ENCODE data around the gene LMNTD2. TPM values are rescaled to one million over a fixed set of nuclear protein-coding genes. Genes with fewer than 3 reads are reported as not detected.

LMNTD2 gene
- total RNA-seq, 2 donors from 2014 or later = 3.8 to 6.0 TPM

DNA sequence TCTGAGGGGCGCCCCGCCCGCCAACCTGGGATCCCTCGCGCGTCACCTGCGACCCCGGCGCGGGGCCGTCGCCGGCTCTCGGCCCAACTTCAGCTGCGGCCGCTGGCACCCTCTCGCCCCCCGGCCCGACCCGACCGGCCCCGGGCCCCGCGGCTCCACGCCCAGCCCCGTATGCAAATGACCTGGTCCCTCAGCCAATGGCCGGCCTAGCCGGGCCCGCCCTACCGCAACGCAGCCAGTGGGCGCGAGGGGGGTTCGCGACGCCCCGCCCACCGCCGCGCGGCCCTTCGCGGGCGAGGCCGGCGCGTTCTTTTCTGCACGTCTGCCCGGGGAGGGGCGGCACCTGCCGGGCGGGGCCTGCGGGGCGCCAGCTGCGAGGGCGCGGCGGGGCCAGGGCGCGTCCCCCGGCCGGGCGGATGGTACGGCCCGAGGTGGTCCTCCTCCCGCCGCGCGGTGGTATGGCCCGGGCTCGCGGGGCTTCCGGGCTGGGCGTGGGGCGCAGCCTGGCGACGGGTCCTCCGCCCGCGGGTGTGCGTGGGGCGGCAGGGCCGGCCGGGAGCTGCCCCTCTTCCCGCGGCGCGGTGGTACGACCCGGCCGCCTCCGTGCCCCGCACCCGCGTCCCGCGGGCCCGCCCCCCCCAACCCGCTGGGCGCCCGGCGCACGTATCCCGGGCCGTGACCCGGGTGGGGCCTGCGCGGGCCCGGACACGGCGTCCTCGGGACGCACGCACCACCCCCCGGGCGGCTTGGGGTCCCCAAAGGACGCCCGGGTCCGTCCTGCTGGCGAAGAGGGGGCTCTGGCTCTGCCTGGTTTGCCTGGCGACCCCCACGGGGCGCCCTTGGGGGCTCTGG lies 8.0 kb upstream of the LMNTD2 start:
- DNase-seq = peak; percentile 87 to 96 (median 94)
- Mint-ChIP-seq H3K36me3 (ENCODE audit: low read depth) (no peaks in the 10 kb centered on the region), H3K4me3 (peak overlapping the region; percentile 72), H3K27me3 (no peaks in the 10 kb centered on the region), H3K4me1 (no peaks in the 10 kb centered on the region), H3K27ac (no peak overlapping the region)
- no peaks in the 10 kb centered on the region for H3K9me3 ChIP-seq (ENCODE audit: control insufficient read depth, low read length, poor library complexity, severe bottlenecking)
- peak; percentile 92 for ATAC-seq

DNA sequence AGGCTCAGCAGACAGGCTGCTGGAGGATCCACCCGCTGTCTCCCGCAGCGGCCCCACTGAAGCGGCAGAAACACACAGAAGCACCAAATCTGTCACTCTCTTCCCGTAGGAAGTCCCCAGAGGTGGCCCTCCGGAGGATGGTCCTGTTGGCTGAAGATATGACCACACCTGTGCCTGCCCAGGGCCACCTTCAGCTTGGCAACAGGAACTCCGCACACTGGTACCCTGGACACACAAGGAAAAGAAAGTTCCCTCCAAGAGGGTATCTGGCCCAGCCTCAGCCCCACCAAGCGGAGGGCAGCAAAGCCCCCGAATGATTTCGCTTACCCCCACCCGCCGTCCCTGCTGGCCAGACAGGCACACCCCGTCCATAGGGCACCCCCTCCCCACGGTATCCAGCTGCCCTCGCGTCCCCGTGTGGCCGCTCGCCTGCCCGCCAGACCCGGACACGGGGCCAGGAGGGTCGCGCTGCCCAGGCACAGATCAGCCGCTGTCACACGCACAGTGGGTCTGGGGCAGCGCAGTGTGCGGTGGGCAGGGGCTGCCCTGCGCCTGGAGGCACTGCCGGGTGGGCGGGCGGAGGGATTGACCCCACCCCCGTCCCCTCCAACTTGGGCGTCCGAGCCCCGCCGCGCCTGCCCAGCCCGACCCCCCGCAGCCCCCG lies 7.2 kb upstream of the LMNTD2 start:
- H3K27ac Mint-ChIP-seq = no peak overlapping the region
- peak; percentile 1 for ATAC-seq
- H3K36me3 Mint-ChIP-seq (ENCODE audit: low read depth) = no peaks in the 10 kb centered on the region
- no peaks in the 10 kb centered on the region for H3K27me3 Mint-ChIP-seq
- H3K4me1 Mint-ChIP-seq = no peaks in the 10 kb centered on the region
- H3K9me3 ChIP-seq (ENCODE audit: control insufficient read depth, low read length, poor library complexity, severe bottlenecking) = no peaks in the 10 kb centered on the region
- DNase-seq = peak in 1 of 3 donors; percentile 42
- peak overlapping the region; percentile 61 for H3K4me3 Mint-ChIP-seq

DNA sequence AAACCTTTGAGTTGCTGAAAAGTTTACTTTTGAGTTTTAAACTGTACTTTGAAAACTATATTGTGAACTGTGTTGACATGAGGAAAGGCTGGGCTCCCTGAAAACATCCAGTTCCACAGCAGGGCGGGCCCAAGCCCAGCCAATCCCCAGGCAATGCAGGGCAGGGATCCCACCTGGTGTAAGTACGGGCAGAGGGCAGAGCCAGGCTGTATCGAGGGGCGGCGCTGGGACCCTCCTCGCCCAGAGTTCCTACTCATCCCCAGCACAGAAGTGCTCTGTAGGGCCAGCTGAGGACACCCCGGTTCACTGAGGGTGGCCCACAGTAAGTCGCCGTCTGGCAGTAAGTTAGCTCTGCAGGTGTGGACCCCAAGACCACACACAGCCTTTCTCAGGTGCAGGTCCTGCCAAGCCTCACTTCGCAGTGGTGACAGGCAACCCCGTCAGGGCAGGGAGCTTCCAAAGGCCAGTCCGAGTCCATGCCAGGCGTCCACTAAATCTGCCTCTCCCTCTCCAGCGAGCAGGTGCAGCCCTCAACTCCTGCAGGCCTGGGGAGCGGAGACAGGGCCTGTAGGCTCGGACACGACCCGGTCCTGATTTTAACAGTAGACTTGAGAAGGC lies 6.6 kb upstream of the LMNTD2 start:
- Mint-ChIP-seq H3K4me1 (no peaks in the 10 kb centered on the region), H3K4me3 (peak overlapping the region; percentile 61), H3K27me3 (no peaks in the 10 kb centered on the region), H3K27ac (no peak overlapping the region), H3K36me3 (ENCODE audit: low read depth) (no peaks in the 10 kb centered on the region)
- DNase-seq (no peak), ATAC-seq (no peak)
- no peaks in the 10 kb centered on the region for H3K9me3 ChIP-seq (ENCODE audit: control insufficient read depth, low read length, poor library complexity, severe bottlenecking)

DNA sequence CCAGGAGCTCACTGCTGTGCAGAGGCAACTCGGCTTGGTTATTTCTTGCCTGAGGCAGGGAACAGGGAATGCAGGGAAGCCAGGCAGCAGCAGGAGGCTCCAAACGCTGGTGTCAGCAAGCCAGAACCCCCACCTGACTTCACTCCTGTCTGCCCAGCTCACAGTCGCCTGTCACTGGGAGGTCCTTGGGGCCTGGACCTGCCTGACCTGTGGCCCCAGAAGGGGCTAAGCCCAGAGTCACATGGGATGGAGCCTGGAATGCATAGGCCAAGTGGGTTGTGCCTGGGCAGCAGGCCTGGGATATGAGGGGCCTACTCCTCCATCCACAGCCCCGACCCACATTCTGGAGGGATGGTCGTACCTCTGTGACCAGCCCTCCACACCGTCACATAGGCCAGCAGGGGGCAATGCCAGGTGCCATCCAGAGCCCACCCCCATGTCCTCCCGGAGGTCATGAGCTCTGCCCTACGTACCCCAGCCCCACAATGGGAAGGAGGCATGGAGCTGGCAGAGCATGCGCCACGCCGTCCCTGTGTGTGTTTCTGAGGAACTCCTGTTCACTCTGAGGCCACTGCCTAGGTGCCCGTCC lies 5.5 kb upstream of the LMNTD2 start:
- H3K9me3 ChIP-seq (ENCODE audit: control insufficient read depth, low read length, poor library complexity, severe bottlenecking) = no peaks in the 10 kb centered on the region
- DNase-seq (no peak), ATAC-seq (no peak)
- Mint-ChIP-seq H3K27me3 (no peaks in the 10 kb centered on the region), H3K36me3 (ENCODE audit: low read depth) (no peaks in the 10 kb centered on the region), H3K27ac (no peak overlapping the region), H3K4me1 (peaks cover 4% of the 10 kb centered on the region), H3K4me3 (no peak overlapping the region)

DNA sequence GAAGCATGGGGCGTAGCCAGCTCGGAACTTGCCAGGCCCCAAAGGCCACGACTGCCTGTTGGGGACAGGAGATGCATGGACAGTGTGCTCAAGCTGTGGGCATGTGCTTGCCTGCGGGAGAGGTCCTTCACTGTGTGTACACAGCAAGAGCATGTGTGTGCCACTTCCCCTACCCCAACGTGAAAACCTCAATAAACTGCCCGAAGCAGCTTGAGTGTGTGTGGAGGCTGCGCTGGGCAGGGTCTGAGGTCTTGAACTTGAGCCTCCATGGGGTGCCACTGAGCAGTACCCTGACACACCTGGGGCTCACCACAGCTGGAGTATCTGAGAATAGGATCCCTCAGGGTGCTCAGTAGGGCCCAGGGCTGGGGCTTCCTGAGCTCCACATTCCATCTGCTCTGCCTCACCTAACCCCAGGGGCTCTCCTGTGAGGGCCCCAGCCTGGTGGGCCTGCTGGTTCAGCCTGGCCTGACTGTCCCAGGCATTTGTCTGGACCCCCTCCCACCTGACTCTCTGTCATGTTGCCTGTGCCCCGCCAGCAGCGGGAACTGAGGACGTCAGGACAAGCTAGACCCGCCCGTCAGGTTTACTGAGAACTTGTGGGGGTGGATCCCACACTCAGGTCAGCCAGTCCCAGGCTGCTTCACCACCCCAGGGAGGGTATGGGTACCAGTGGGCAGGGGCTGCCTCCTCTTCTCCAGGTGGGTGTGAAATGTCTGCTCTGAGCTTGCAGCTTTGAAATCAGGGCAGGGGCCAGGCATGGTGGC lies 3.5 kb upstream of the LMNTD2 start:
- no peak for ATAC-seq
- Mint-ChIP-seq H3K36me3 (ENCODE audit: low read depth) (no peaks in the 10 kb centered on the region), H3K27me3 (no peaks in the 10 kb centered on the region), H3K4me3 (no peak overlapping the region), H3K27ac (no peak overlapping the region), H3K4me1 (peaks cover 9% of the 10 kb centered on the region)
- DNase-seq = no peak
- no peaks in the 10 kb centered on the region for H3K9me3 ChIP-seq (ENCODE audit: control insufficient read depth, low read length, poor library complexity, severe bottlenecking)

DNA sequence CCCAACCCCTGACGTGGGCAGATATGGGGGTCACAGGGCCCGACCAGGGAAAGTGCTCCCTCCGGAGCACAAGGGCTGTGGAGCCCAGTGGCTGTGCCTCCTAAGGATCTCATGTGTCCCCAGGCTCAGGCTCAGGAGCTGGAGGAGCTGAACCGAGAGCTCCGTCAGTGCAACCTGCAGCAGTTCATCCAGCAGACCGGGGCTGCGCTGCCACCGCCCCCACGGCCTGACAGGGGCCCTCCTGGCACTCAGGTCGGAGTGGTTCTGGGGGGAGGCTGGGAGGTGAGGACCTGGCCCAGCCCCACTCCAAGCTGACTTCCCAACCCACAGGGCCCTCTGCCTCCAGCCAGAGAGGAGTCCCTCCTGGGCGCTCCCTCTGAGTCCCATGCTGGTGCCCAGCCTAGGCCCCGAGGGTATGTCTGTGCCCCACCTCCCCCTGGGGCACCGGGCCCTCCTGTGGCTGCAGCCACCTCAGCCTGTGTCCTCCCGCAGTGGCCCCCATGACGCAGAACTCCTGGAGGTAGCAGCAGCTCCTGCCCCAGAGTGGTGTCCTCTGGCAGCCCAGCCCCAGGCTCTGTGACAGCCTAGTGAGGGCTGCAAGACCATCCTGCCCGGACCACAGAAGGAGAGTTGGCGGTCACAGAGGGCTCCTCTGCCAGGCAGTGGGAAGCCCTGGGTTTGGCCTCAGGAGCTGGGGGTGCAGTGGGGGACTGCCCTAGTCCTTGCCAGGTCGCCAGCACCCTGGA lies 2.7 kb upstream of the LMNTD2 start:
- Mint-ChIP-seq H3K27me3 (no peaks in the 10 kb centered on the region), H3K4me3 (no peak overlapping the region), H3K27ac (no peak overlapping the region), H3K36me3 (ENCODE audit: low read depth) (no peaks in the 10 kb centered on the region), H3K4me1 (peaks cover 9% of the 10 kb centered on the region)
- DNase-seq = no peak
- no peak for ATAC-seq
- no peaks in the 10 kb centered on the region for H3K9me3 ChIP-seq (ENCODE audit: control insufficient read depth, low read length, poor library complexity, severe bottlenecking)

DNA sequence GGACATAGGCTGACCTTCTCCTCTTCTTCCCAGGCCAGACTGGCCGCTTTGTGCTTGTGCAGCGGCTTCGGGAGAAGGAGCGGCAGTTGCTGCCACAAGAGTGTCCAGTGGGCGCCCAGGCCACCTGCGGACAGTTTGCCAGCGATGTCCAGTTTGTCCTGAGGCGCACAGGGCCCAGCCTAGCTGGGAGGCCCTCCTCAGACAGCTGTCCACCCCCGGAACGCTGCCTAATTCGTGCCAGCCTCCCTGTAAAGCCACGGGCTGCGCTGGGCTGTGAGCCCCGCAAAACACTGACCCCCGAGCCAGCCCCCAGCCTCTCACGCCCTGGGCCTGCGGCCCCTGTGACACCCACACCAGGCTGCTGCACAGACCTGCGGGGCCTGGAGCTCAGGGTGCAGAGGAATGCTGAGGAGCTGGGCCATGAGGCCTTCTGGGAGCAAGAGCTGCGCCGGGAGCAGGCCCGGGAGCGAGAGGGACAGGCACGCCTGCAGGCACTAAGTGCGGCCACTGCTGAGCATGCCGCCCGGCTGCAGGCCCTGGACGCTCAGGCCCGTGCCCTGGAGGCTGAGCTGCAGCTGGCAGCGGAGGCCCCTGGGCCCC lies 1.6 kb upstream of the LMNTD2 start:
- H3K27ac Mint-ChIP-seq = no peak overlapping the region
- peaks cover 9% of the 10 kb centered on the region for H3K4me1 Mint-ChIP-seq
- no peaks in the 10 kb centered on the region for H3K27me3 Mint-ChIP-seq
- ATAC-seq = no peak
- no peaks in the 10 kb centered on the region for H3K9me3 ChIP-seq (ENCODE audit: control insufficient read depth, low read length, poor library complexity, severe bottlenecking)
- no peak for DNase-seq
- no peaks in the 10 kb centered on the region for H3K36me3 Mint-ChIP-seq (ENCODE audit: low read depth)
- H3K4me3 Mint-ChIP-seq = peak overlapping the region; percentile 95

DNA sequence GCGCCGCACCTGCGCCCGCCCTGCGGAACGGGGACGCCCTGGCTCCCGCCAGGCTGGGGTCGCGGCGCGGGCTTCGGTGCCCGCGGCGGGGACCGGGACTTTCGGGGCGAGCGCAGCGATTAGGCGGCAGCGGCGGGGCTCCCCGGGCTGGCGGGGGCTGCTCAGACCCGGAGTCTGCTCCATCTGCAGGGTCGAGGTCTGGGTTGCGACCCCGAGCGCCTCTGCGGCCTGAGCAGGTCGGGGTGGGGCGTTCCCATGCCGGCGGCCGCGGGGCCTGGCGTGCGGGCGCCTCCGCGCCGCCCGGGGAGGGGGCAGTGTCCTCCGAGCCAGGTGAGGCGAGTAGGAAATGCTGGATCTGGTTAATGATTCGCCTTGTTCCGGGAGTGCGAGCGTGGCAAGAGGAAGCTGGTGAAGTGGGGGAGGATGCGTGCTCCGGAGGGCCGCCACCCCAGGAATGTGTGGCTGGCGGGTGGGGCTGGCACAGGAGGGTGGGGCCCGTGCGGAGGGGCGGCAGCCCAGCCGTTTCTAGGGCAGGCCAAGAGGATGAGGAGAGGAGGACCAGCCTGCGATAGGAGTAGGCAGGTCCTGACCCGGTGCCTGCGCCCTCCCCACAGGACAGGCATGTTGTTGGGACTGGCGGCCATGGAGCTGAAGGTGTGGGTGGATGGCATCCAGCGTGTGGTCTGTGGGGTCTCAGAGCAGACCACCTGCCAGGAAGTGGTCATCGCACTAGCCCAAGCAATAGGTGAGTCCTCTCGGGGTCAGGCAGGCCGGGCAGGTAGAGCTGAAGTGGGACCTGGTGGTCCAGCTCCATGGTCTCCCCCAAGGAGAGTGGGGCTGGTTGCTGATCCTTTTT lies 838 bp upstream of the LMNTD2 start:
- H3K9me3 ChIP-seq (ENCODE audit: control insufficient read depth, low read length, poor library complexity, severe bottlenecking) = no peaks in the 10 kb centered on the region
- peaks cover 9% of the 10 kb centered on the region for H3K4me1 Mint-ChIP-seq
- ATAC-seq (peak; percentile 41), DNase-seq (no peak)
- peak overlapping the region; percentile 95 for H3K4me3 Mint-ChIP-seq
- H3K36me3 Mint-ChIP-seq (ENCODE audit: low read depth) = no peaks in the 10 kb centered on the region
- no peak overlapping the region for H3K27ac Mint-ChIP-seq
- no peaks in the 10 kb centered on the region for H3K27me3 Mint-ChIP-seq

DNA sequence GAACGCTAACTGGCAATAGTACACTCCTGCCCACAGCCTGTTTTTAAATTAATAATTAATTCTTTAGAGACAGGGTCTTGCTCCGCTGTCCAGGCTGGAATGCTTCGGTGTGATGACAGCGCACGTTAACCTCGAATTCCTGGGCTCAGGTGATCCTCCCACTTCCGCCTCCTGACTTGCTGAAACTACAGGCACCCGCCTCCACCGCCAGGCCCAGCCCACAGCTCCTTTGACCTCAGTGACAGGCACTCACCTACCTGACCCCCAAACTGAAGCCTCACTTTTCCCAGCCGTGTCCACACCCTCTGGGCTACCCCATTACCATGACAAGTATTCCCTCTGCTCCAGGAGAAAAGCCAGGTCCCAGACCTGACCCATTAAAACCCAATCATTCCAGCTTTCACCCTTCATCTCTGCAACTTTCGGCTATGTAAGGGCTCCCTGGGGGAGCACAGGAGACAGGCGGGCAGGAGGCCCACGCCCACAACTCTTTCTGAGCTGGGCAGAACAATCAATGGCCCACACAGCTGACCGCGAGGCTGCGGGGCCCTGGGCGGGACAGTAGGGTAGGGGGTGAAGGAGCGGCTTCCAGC lies 730 bp downstream of the LMNTD2 start:
- Mint-ChIP-seq H3K27ac (peak overlapping the region; percentile 67), H3K27me3 (no peaks in the 10 kb centered on the region), H3K36me3 (ENCODE audit: low read depth) (no peaks in the 10 kb centered on the region), H3K4me3 (peak overlapping the region; percentile 95), H3K4me1 (peaks cover 9% of the 10 kb centered on the region)
- ATAC-seq = no peak
- no peak for DNase-seq
- no peaks in the 10 kb centered on the region for H3K9me3 ChIP-seq (ENCODE audit: control insufficient read depth, low read length, poor library complexity, severe bottlenecking)

DNA sequence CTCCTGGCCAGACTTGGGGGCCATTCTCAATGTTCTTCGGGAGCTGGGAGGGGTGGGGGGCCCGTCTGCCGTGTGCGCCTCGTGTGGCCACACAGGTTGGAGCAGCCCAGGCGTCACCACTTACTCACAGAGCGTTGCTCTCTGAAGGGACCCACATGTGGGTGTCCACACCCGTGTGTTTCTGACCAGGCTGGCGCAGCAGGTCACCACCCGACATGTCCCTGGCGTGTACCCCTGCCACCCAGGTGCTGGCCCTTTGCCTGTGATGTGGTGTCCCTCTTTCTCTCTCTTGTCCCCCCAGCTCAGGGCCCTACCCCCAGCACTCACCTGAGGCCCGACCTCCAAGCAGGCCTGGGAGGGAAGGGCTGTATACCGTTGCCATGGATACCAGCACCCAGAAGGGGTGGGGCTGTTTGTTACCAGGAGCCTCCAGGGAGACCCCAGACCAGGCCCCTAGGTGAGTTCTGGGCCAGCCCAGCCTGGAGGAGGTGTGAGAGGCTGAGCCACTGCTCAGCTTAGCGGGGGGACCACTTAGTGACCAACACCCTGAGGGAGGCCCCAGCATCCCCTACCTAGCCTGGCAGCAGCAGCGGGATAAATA lies 1.4 kb downstream of the LMNTD2 start:
- peaks cover 9% of the 10 kb centered on the region for H3K4me1 Mint-ChIP-seq
- H3K27ac Mint-ChIP-seq = peak overlapping the region; percentile 67
- ATAC-seq (no peak), DNase-seq (no peak)
- no peak overlapping the region for H3K4me3 Mint-ChIP-seq
- no peaks in the 10 kb centered on the region for H3K9me3 ChIP-seq (ENCODE audit: control insufficient read depth, low read length, poor library complexity, severe bottlenecking)
- H3K27me3 Mint-ChIP-seq = no peaks in the 10 kb centered on the region
- no peaks in the 10 kb centered on the region for H3K36me3 Mint-ChIP-seq (ENCODE audit: low read depth)

DNA sequence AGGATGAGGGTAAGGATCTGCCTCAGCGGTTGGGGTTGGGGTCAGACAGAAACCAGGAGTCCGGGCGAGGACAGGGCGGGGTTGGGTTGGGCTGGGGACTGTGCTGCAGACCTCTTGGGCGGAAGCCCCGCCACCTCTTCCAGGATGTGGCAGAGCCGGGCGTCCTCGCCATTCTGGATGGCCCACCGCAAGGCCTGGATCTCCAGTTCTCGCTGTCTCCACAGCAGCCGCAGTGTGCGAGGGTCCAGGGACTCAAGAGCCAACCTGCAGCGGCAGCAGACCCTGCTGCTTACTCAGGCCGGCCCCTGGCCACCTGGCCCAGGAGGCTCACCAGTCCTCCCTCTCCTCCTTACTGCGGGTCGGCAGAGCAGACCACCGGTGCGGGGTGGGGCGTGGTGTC lies 2.0 kb downstream of the LMNTD2 start:
- Mint-ChIP-seq H3K4me3 (no peak overlapping the region), H3K4me1 (peaks cover 9% of the 10 kb centered on the region)

More for the DNA sequence above, 2.0 kb downstream of the LMNTD2 start:
- DNase-seq (no peak), ATAC-seq (no peak)
- Mint-ChIP-seq H3K27ac (no peak overlapping the region), H3K36me3 (ENCODE audit: low read depth) (no peaks in the 10 kb centered on the region), H3K27me3 (no peaks in the 10 kb centered on the region)
- H3K9me3 ChIP-seq (ENCODE audit: control insufficient read depth, low read length, poor library complexity, severe bottlenecking) = no peaks in the 10 kb centered on the region
